NCI-H1092 treated with DMSO at 0.1 percent for 48 hours (cell line): ENCODE data around the gene STAC.

Experiments
- DNase-seq: peaks from one replicate; lab custom pipeline; 2025; lab: John Stamatoyannopoulos, UW

The STAC gene, protein sequence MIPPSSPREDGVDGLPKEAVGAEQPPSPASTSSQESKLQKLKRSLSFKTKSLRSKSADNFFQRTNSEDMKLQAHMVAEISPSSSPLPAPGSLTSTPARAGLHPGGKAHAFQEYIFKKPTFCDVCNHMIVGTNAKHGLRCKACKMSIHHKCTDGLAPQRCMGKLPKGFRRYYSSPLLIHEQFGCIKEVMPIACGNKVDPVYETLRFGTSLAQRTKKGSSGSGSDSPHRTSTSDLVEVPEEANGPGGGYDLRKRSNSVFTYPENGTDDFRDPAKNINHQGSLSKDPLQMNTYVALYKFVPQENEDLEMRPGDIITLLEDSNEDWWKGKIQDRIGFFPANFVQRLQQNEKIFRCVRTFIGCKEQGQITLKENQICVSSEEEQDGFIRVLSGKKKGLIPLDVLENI

GRCh38 chr3:36380221-36381031, at the start of gene STAC:
TSS of gene STAC (plus strand) at chr3:36380504. CDS start at chr3:36380644, 140 bp downstream.
- peak; percentile 17 for DNase-seq

DNA sequence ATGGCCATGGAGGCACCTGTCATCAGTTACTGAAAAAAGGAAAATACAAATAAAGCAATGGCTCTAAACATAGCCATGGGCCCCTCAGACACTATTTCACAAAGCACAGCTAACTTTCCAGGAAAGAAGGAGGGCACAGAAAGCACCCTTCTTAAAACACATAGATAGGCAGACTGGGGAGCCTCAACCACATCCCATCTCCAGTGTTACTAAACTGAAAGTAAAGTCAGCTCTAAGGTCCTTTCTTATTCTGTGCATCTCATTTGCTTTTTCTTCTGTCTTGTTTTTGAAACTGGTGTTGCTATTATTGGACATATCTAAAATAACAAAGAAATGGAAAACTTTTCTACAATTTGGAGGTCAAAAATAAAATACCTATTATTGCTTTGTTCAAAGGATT, 48.2 kb upstream of the STAC start:
- no peak for DNase-seq

GRCh38 chr3:36362216-36362615, 18.1 kb upstream of the STAC start:
- DNase-seq = no peak

GRCh38 chr3:36362973-36363372, 17.3 kb upstream of the STAC start:
- no peak for DNase-seq

- DNase-seq = peak; percentile 35
These were observed 16.0 kb upstream of the STAC start for GRCh38 chr3:36364260-36364659.

GRCh38 chr3:36365829-36366228, 14.5 kb upstream of the STAC start:
- no peak for DNase-seq

DNA sequence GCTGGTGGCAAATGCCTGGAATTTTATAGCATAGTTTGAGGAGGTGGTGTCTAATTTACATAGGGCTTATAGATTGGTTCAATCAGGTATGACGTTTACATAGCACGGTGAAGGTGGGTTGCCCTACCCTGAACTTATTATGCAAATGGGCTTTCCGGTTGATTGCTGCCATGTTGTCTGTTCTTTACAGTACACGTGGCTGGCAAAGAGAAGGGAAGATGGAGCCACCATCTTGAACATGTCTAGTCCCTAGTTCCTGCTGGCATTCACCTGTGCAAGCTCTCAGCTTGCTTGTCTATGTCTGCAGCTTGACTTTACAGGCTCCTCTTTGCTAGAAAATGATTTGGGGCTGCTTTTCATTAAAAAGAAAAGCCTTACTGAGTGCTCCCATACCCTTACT, 14.0 kb upstream of the STAC start:
- DNase-seq = no peak

GRCh38 chr3:36367912-36368573, 12.3 kb upstream of the STAC start:
- no peak for DNase-seq

DNA sequence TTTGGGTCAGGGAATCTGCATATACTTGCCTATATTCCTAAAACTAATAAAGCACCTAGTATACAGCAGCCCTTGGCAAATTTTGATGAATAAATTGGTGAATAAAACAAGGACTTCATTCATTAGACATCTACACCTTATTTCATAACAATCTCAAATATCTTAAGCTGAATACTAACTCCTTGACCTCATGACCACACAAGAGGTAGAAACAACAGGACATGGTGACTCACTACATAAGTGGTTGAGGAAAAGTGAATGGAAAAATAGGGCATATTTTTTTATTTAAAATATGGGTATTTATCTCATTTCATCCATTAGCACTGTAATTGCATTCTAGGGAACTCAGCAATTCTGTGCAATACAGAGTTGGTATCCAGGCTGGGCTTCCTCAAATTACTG, 7.8 kb upstream of the STAC start:
- DNase-seq = no peak

DNA sequence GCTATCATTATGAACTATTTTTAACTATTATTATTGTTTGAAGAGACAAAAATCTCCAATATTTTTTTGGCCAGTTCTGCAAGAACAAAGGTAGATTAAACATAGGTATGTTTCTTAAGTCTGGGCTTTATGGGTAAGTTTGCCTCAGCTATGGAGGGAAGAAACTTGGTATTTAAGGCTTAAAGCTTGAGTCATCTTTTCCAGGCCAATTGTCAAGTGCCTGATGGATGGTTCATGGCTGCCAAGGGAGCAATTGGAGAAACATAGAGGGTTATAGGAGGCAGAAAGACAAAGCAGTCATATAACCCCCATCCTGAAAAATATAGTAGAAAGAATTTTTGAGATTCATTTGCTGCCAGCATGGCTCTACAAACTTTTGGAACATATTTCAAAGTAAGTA, 7.2 kb upstream of the STAC start:
- no peak for DNase-seq

- no peak for DNase-seq
These were observed 6.6 kb upstream of the STAC start for GRCh38 chr3:36373666-36374065.

GRCh38 chr3:36379872-36380220, 458 bp upstream of the STAC start:
- no peak for DNase-seq

- no peak for DNase-seq
These were observed 1.1 kb downstream of the STAC start for GRCh38 chr3:36381311-36381956.

GRCh38 chr3:36393563-36393962, 13.3 kb downstream of the STAC start:
- no peak for DNase-seq

- no peak for DNase-seq
These were observed 13.9 kb downstream of the STAC start for GRCh38 chr3:36394176-36394575.

DNA sequence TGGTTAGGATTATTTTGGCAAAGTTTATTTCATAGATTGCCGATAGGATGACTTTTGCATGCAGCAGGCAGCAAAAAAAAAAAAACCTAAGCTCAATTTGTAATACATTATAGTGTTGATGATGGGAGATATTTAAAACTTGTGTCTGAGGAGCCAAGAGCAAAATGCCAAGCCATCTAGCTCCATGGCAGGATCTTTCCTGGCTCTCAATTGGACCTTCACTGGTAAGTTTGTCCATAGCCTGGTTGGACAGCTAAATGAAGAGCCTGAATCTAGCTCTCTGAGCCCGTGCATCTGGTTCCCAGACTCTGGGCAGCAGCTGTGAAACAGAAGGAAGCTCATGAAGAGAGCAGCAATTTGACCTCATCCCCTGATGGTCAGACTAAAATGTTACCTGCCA, 17.5 kb downstream of the STAC start:
- DNase-seq = no peak

- DNase-seq = no peak
These were observed 19.6 kb downstream of the STAC start for GRCh38 chr3:36399933-36400332.

DNA sequence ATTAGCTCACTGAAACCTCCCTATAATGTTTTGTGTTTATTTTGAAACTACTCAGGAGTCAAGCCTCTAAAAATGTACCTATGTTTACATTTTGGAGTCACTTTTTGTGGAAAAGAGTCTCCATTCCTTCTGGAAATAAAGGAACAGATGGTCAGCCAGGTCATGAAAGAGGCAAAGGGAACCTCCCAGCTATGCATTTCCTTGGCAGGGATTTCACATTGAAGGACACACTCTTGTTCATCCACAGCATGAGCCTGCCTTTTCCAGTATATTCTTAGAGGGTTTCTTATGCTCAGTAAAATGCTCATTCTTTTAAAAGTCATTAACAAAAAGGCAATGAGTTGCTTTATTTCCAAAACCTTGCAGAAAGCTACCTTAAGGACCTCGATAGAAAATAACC, 20.8 kb downstream of the STAC start:
- no peak for DNase-seq

DNA sequence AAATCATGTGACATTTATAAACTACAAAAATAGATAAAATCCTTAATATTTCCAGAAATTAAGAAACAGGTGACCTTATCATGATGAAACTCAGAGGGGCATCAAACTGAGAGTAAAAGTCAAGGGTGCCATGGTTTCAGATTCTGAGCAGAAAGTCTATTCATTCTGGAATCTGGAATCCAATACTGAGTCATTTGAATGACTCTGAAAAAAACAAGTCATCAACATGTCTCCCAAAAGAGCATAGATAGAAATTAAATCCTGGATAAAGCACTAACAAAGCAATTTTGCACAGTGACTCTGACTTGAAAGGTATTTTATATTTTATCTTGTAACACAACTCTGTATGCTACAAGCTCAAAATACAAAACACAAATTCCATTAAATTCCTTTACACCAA, 23.4 kb downstream of the STAC start:
- no peak for DNase-seq

GRCh38 chr3:36405190-36405589, 24.9 kb downstream of the STAC start:
- DNase-seq = no peak

- no peak for DNase-seq
These were observed 27.8 kb downstream of the STAC start for GRCh38 chr3:36408146-36408545.

DNA sequence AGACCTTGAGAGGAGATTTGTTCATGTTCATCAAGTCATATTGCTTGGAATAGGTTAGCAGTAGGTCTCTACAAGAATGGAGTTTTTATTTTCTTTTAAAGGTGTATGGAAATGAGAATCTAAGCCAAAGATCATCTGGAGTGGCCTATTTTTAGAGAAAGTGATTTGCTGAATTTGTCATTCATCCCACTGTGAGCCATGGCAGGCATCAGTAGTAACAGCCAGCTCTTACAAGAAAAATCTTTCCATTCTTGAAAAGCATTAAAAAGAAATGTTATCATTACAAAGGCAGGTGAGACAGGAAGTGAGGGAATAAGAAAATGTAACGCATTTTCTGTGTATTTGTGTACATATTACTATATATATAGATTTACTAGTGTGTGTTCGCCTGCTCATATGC, 29.6 kb downstream of the STAC start:
- DNase-seq = no peak
